T-cell (primary cell): Measurements from ENCODE around the gene CHTF18. TPM values are rescaled to one million over a fixed set of nuclear protein-coding genes. Genes with fewer than 3 reads are reported as not detected.

Source experiments
- ATAC-seq, 4 experiments: fragments of 200-7000 bp in 3 of 4; fragments of 150-1000 bp in 1 of 4; cut with Tn5 transposase; replicated peaks in 1 of 4; 1 replicate in 3 of 4; 2 replicates in 1 of 4; pipeline ENCODE4 v1.10.0; 2021; ENCODE audit warnings: moderate library complexity in 3 of 4, mild to moderate bottlenecking in 2 of 4, moderate number of reproducible peaks in 1 of 4
- CTCF ChIA-PET, 2 donors: fragments of 300-600 bp; sonication (Branson Sonifier 250); formaldehyde crosslinking; loops; one replicate each; lab custom pipeline; 2022; ENCODE audit warnings: antibody characterized with exemption in 2 of 2; lab: Charles Lee
- POLR2A ChIA-PET, 2 donors: fragments of 300-600 bp; sonication (Branson Sonifier 250); formaldehyde crosslinking; loops; one replicate each; lab custom pipeline; 2022; ENCODE audit warnings: antibody characterized with exemption in 2 of 2; lab: Charles Lee
- DNase-seq, 35 experiments: peaks; one replicate each; pipeline versions ENCODE4 v3.0.0 to v3.0.0-alpha.2; 2013 to 2023
- H3K27ac ChIP-seq: one replicate; pipeline ENCODE4 v1.5.1; 2013; ENCODE audit warnings: low read length
- H3K27me3 ChIP-seq, 2 experiments: replicated peaks in 1 of 2; 1 replicate in 1 of 2; 2 replicates in 1 of 2; pipeline versions ENCODE4 v1.6.1 to v1.7.0; 2013; ENCODE audit warnings: low read length in 1 of 2, mixed read lengths in 1 of 2; ENCODE audit not compliant: control insufficient read depth in 2 of 2, insufficient read depth in 2 of 2; ENCODE audit errors: extremely low read depth in 1 of 2
- H3K36me3 ChIP-seq, 2 donors: 1 replicate in 1 of 2; 2 replicates in 1 of 2; pipeline versions ENCODE4 v1.6.1 to v1.7.0; 2013; ENCODE audit warnings: low read length in 1 of 2; ENCODE audit not compliant: control insufficient read depth in 2 of 2, insufficient read depth in 1 of 2; ENCODE audit errors: extremely low read depth in 1 of 2
- H3K4me1 ChIP-seq, 2 experiments: 1 replicate in 1 of 2; 2 replicates in 1 of 2; pipeline versions ENCODE4 v1.6.1 to v1.7.0; 2013; ENCODE audit warnings: low read length in 2 of 2, mixed read lengths in 1 of 2; ENCODE audit not compliant: insufficient read depth in 2 of 2, control insufficient read depth in 1 of 2; ENCODE audit errors: extremely low read depth in 1 of 2
- H3K4me3 ChIP-seq, 2 donors: 1 replicate in 1 of 2; 2 replicates in 1 of 2; pipeline versions ENCODE4 v1.5.1 to v1.7.0; 2013; ENCODE audit warnings: mild to moderate bottlenecking in 2 of 2, low read length in 1 of 2, moderate library complexity in 1 of 2; ENCODE audit not compliant: control insufficient read depth in 1 of 2; ENCODE audit errors: extremely low read depth in 1 of 2
- H3K9me3 ChIP-seq: 2 replicates; pipeline ENCODE4 v1.7.0; 2013
- H3K27ac Mint-ChIP-seq, 2 donors: one replicate each; pipeline ENCODE4 v1.8.0; 2020 to 2021; ENCODE audit warnings: mild to moderate bottlenecking in 2 of 2, mixed read lengths in 2 of 2
- H3K27me3 Mint-ChIP-seq, 2 donors: one replicate each; pipeline ENCODE4 v1.8.0; 2021 to 2022; ENCODE audit warnings: mixed read lengths in 2 of 2
- H3K36me3 Mint-ChIP-seq: one replicate; pipeline ENCODE4 v1.8.0; 2021; ENCODE audit warnings: mixed read lengths
- H3K4me1 Mint-ChIP-seq, 3 donors: one replicate each; pipeline ENCODE4 v1.8.0; 2020 to 2022; ENCODE audit warnings: mixed read lengths in 3 of 3, mild to moderate bottlenecking in 1 of 3
- H3K4me3 Mint-ChIP-seq, 3 donors: one replicate each; pipeline ENCODE4 v1.8.0; 2020 to 2022; ENCODE audit warnings: mild to moderate bottlenecking in 3 of 3, mixed read lengths in 3 of 3, moderate library complexity in 3 of 3
- H3K9me3 Mint-ChIP-seq, 3 donors: one replicate each; pipeline ENCODE4 v1.8.0; 2020 to 2022; ENCODE audit warnings: mixed read lengths in 3 of 3
- WGBS: methylation state at CpG from one replicate; pipeline ENCODE4 v1.1.5; 2013; ENCODE audit warnings: missing lambda C conversion rate; ENCODE audit not compliant: insufficient coverage; 5-methylcytosine and 5-hydroxymethylcytosine counted together
- total RNA-seq, 35 experiments: library from RNA in 6 of 35; stranded (reverse) in 6 of 35; fragments of 120-200 nt in 1 of 35; gene quantifications; one replicate each; pipeline versions ENCODE4 v1.2.1 to v1.2.4 and lab custom pipeline; 2013 to 2026

Gene CHTF18
- total RNA-seq, 5 donors from 2014 or later (not counting 1 experiment from before 2014, with no cell fraction given): 29.6 to 73.2 (median 49.5) TPM

GRCh38 chr16:778447-778846, 10.0 kb upstream of the CHTF18 start:
- H3K4me3 Mint-ChIP-seq: no peak overlapping the region
- H3K36me3 Mint-ChIP-seq: no peaks in the 10 kb centered on the region
- no peaks in the 10 kb centered on the region for H3K4me1 ChIP-seq
- H3K9me3 ChIP-seq: no peaks in the 10 kb centered on the region
- H3K27ac Mint-ChIP-seq: no peak overlapping the region
- H3K9me3 Mint-ChIP-seq: no peaks in the 10 kb centered on the region
- no peak for DNase-seq
- ATAC-seq: no peak
- H3K36me3 ChIP-seq: no peaks in the 10 kb centered on the region
- ChIA-PET CTCF (no interaction called here), POLR2A (no interaction called here)
- H3K4me3 ChIP-seq: no peak overlapping the region
- 63% methylated on average over 7 of the region's 11 CpGs for WGBS
- H3K27ac ChIP-seq: no peak overlapping the region
- H3K27me3 ChIP-seq: peaks cover 0 to 68% of the 10 kb centered on the region in 2 experiments
- H3K4me1 Mint-ChIP-seq: no peaks in the 10 kb centered on the region
- H3K27me3 Mint-ChIP-seq: peaks cover 7% of the 10 kb centered on the region in 2 donors

- 96% methylated on average over 2 of the region's 6 CpGs for WGBS
- Histone ChIP-seq H3K27me3 (peaks cover 0 to 69% of the 10 kb centered on the region in 2 experiments), H3K4me3 (no peak overlapping the region), H3K4me1 (no peaks in the 10 kb centered on the region), H3K27ac (no peak overlapping the region), H3K9me3 (no peaks in the 10 kb centered on the region), H3K36me3 (no peaks in the 10 kb centered on the region)
- Mint-ChIP-seq H3K36me3 (no peaks in the 10 kb centered on the region), H3K27ac (no peak overlapping the region), H3K27me3 (peaks cover 7% of the 10 kb centered on the region in 2 donors), H3K4me1 (no peaks in the 10 kb centered on the region), H3K4me3 (no peak overlapping the region), H3K9me3 (no peaks in the 10 kb centered on the region)
- POLR2A ChIA-PET: no interaction called here
- no peak for DNase-seq
- CTCF ChIA-PET: no interaction called here
- ATAC-seq: no peak
These were observed 9.4 kb upstream of the CHTF18 start for GRCh38 chr16:778909-779527.

- WGBS: 82% methylated on average over 11 of the region's 13 CpGs
- no peak overlapping the region for H3K4me3 Mint-ChIP-seq
- H3K27ac Mint-ChIP-seq: no peak overlapping the region
- no peak overlapping the region for H3K27ac ChIP-seq
- no peaks in the 10 kb centered on the region for H3K36me3 ChIP-seq
- H3K36me3 Mint-ChIP-seq: no peaks in the 10 kb centered on the region
- POLR2A ChIA-PET: no interaction called here
- peaks cover 7% of the 10 kb centered on the region in 2 donors for H3K27me3 Mint-ChIP-seq
- DNase-seq: no peak
- H3K9me3 Mint-ChIP-seq: no peaks in the 10 kb centered on the region
- H3K9me3 ChIP-seq: no peaks in the 10 kb centered on the region
- H3K4me3 ChIP-seq: no peak overlapping the region
- CTCF ChIA-PET: no interaction called here
- H3K4me1 Mint-ChIP-seq: no peaks in the 10 kb centered on the region
- peaks cover 0 to 69% of the 10 kb centered on the region in 2 experiments for H3K27me3 ChIP-seq
- ATAC-seq: no peak
- no peaks in the 10 kb centered on the region for H3K4me1 ChIP-seq
These were observed 8.9 kb upstream of the CHTF18 start for GRCh38 chr16:779561-779960.

DNA sequence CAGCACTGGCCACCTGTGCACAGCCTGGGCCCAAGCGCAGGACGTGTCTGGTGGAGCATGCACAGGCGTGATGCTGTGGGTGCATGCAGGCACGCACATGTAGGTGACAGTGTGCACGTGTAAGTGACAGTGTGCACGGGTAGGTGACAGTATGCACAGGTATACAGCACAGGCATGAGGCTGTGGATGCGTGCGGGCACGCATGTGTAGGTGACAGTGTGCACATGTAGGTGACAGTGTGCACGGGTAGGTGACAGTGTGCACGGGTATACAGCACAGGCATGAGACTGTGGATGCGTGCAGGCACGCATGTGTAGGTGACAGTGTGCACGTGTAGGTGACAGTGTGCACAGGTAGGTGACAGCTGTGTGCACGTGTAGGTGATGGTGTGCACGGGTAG, 8.1 kb upstream of the CHTF18 start:
- Histone ChIP-seq H3K4me1 (peaks cover 0 to 2% of the 10 kb centered on the region in 2 experiments), H3K4me3 (no peak overlapping the region), H3K27me3 (peaks cover 0 to 66% of the 10 kb centered on the region in 2 experiments), H3K9me3 (no peaks in the 10 kb centered on the region), H3K36me3 (no peaks in the 10 kb centered on the region), H3K27ac (no peak overlapping the region)
- DNase-seq (no peak), ATAC-seq (no peak)
- no peak overlapping the region for H3K27ac Mint-ChIP-seq
- peaks cover 0 to 4% (median 3%) of the 10 kb centered on the region in 3 donors for H3K4me1 Mint-ChIP-seq
- POLR2A ChIA-PET: no interaction called here
- H3K36me3 Mint-ChIP-seq: no peaks in the 10 kb centered on the region
- H3K4me3 Mint-ChIP-seq: no peak overlapping the region
- CTCF ChIA-PET: no interaction called here
- 91% methylated on average over 16 of the region's 16 CpGs for WGBS
- peaks cover 7% of the 10 kb centered on the region in 2 donors for H3K27me3 Mint-ChIP-seq
- no peaks in the 10 kb centered on the region for H3K9me3 Mint-ChIP-seq

GRCh38 chr16:781346-782010, 6.9 kb upstream of the CHTF18 start:
- H3K27me3 Mint-ChIP-seq: peaks cover 7% of the 10 kb centered on the region in 2 donors
- ATAC-seq: no peak
- no peaks in the 10 kb centered on the region for H3K9me3 ChIP-seq
- DNase-seq: no peak
- H3K27me3 ChIP-seq: peaks cover 0 to 56% of the 10 kb centered on the region in 2 experiments
- no peak overlapping the region for H3K27ac ChIP-seq
- no peak overlapping the region for H3K4me3 Mint-ChIP-seq
- H3K9me3 Mint-ChIP-seq: no peaks in the 10 kb centered on the region
- H3K4me1 Mint-ChIP-seq: peaks cover 0 to 6% (median 5%) of the 10 kb centered on the region in 3 donors
- peaks cover 0 to 12% of the 10 kb centered on the region in 2 experiments for H3K4me1 ChIP-seq
- no peak overlapping the region for H3K27ac Mint-ChIP-seq
- ChIA-PET CTCF (no interaction called here), POLR2A (no interaction called here)
- H3K4me3 ChIP-seq: no peak overlapping the region
- no peaks in the 10 kb centered on the region for H3K36me3 Mint-ChIP-seq
- peaks cover 0 to 8% of the 10 kb centered on the region in 2 donors for H3K36me3 ChIP-seq
- WGBS: 57% methylated on average over 6 of the region's 19 CpGs

GRCh38 chr16:782258-782657, 6.2 kb upstream of the CHTF18 start:
- peaks cover 0 to 53% of the 10 kb centered on the region in 2 experiments for H3K27me3 ChIP-seq
- no peaks in the 10 kb centered on the region for H3K9me3 ChIP-seq
- Mint-ChIP-seq H3K36me3 (no peaks in the 10 kb centered on the region), H3K27me3 (peaks cover 5 to 7% of the 10 kb centered on the region in 2 donors), H3K4me3 (no peak overlapping the region), H3K9me3 (no peaks in the 10 kb centered on the region), H3K27ac (no peak overlapping the region), H3K4me1 (peaks cover 0 to 11% (median 8%) of the 10 kb centered on the region in 3 donors)
- H3K4me3 ChIP-seq: no peak overlapping the region
- no peak for DNase-seq
- H3K4me1 ChIP-seq: peaks cover 0 to 20% of the 10 kb centered on the region in 2 experiments
- POLR2A ChIA-PET: no interaction called here
- 74% methylated on average over 6 of the region's 6 CpGs for WGBS
- CTCF ChIA-PET: no interaction called here
- no peak for ATAC-seq
- H3K27ac ChIP-seq: no peak overlapping the region
- peaks cover 0 to 9% of the 10 kb centered on the region in 2 donors for H3K36me3 ChIP-seq
